Mucosa of gallbladder (tissue), 1 donor: ENCODE measurements around the gene NEIL1. TPM values are rescaled to one million over a fixed set of nuclear protein-coding genes. Genes with fewer than 3 reads are reported as not detected.
"Not testable (repeated sequence)": the region's sequence is repeated elsewhere in the genome, so short reads cannot be mapped to it uniquely, and the experiment has no call there.

ENCODE experiments used
- DNase-seq: peaks from one replicate; pipeline ENCODE4 v3.0.0-alpha.2; 2020; ENCODE audit warnings: low spot score
- total RNA-seq: library from RNA; stranded (reverse); gene quantifications from one replicate; pipeline ENCODE4 v1.2.1, GENCODE V29; 2021
- donor health status: DM: no; HTN: no; CAD: no.

Gene NEIL1
- total RNA-seq, 1 donor from 2014 or later, result 67.7 TPM

DNA sequence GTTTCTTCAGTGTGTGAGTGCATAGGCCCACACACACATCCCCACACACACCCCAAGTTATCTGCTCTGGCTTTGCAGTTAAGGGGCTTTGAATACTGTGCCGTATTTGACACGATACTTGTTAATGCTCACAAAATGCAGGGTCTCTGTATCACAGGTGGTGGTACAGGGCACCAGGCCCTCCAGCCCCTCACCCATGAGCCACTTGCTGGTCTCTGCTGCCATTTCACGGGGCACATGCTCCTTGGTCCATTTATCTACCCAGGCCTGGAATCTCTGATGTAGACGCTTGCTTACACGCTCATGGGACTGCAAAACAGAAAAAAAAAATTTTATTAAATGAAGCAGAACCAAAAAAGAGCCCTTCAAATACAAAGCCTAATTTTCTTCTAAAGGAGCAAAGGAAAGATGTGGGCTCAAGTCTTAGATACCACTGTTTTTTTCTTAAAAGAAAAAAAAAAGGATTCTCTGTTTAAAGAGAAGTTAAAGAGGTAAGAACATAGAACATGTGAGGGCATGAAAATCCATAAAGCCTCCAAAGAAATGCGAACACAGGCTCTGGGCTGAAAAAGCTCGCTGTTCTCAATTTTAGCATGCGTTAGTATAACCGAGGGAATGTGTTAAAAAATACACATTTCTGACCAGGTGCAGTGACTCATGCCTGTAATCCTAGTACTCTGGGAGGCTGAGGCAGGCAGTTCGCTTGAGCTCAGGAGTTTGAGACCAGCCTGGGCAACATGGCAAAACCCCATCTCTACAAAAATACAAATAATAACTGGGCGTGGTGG lies 25.3 kb downstream of the NEIL1 start:
- no peak for DNase-seq

DNA sequence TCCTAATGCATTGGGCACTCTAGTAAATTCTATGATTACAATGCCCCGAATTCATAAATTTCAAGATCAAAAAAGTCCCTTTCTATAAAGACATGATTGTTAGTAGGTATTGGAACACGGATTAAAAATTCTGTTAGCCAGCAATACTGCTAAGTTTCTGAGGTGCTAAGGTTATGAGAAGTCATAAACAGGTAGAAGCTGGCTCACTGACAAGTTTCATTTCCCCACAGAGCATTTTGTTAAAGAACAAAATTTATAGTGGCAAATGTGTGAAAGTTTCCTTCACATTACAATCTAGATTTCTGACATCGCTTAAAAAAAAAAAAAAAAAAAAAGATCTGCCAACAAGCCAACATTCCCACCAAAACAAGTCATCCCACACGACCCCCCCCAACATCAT lies 33.9 kb downstream of the NEIL1 start:
- no peak for DNase-seq

DNA sequence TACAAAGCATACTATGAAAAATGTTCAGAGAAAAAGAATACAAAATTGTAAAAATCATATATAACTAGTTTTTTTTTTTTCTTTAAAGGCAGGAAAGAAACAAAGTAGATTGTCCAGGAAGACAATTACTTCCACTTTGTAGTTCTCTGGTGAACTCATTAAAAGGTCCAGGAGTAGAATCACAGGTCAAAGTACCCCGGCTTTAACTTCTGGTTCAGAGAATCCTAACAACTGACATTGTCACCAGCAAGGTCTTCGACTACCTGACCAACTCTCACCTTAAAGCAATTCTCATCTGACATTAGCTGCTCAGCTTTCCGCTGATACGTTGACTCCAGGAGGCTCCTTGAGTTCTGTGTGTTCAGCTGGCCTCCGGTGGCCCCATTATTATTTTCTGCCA lies 37.1 kb downstream of the NEIL1 start:
- not testable (repeated sequence) for DNase-seq

DNA sequence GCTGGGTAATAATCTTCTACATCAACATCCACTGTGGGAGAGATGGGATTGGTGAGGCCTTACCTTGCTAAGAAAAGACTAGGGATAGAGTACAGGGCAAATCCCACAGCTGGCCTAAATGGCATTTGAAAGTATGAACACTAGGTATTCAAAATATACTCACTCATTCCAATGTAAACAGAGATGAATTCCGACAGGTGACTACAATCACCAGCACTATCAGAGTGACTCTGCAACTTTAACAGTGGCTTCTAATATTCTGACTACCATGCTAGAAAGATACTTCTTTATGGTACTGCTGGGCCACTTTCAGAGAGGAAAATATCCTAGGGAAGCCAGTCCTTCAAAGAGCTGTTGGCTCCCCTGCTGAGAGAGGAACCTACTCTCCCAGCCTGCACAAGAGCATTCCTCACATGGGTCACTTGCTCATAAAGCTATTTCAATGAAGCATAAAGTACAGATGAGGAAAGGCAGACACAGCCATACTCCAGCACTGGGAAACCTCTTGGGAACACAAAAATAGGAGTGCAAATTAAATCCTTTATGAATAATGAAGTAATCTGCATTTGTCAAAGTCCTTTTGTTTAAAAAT lies 43.0 kb downstream of the NEIL1 start:
- DNase-seq, result no peak

DNA sequence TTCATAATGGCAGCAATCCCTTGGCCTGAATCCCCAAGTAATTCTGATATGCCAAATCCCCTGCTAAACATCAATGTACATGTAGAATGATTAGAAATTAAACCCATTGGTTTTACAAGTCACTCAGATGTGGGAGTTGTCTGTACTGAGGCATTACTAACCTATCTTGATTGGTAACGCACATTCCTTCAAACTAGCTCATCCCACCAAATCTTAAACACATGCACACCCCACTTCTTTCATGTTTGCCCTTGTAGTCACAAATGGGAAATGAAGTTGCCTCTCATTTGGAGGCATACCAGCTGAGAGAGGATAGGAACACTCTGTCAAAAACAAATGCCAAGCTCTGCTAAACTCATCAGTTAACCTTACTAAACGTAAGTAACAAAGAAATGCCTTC lies 50.7 kb downstream of the NEIL1 start:
- DNase-seq, result no peak

DNA sequence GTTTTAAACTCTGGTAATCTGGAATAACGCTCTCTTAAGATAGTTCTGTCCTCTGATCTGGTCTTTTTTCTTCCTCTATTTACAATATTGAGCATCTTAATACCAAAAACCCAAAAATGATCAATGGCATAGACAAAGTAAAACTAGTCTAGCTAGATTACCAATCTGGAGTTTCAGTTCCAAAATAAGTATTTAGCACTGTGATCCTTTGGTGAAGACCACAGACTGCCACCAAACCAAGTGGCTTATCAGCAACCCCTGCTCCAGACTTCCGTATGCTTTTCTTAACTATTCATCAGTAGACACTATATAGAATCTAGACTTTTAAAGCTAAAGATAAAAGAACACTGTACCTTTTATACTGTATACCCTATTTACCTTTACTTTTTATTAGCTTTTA lies 57.1 kb downstream of the NEIL1 start:
- DNase-seq, result no peak

Other genes starting within 250 kb of the NEIL1 start
- 27.0 TPM for gene C15orf39, start 145.2 kb upstream of the NEIL1 start, total RNA-seq
- gene GOLGA6C, start 88.7 kb upstream of the NEIL1 start, total RNA-seq, result not detected
- 0.12 TPM for gene GOLGA6D, start 64.2 kb upstream of the NEIL1 start, total RNA-seq
- 57.6 TPM for gene COMMD4, start 11.0 kb upstream of the NEIL1 start, total RNA-seq
- 229 TPM for gene MAN2C1, start 21.6 kb downstream of the NEIL1 start, total RNA-seq
- 65.5 TPM for gene SIN3A, start 104.7 kb downstream of the NEIL1 start, total RNA-seq
- gene PTPN9, start 232.3 kb downstream of the NEIL1 start, total RNA-seq, result 35.4 TPM